ENCODE results near the gene CEACAM8. TPM values are rescaled to one million over a fixed set of nuclear protein-coding genes. Genes with fewer than 3 reads are reported as not detected.

CEACAM8 gene
- total RNA-seq, 1 experiment from 2014 or later: not detected

DNA sequence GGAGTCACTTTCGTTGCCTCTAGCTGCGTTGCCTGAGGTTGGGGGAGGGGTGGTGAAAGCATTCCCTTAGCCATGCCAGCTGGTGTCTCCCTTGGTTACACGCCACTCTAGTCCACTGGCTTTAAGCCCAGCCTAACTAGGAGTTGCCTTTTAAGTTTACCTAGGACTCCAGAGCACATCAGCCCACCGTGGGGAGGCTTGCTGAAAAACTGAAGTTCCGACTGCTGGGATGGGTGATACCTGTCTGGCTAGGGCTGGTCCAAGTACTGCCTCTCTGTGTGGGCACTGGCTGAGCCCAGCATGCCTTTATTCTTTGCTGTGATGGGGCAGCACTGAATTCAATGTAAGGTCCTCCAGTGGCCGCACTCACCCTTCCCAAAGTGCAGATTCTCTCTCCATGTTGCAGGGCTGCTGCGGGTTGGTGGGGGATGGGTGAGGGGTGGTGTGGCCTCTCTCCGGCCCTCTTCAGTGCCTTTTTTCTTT lies 54.6 kb downstream of the CEACAM8 start:
- ChIA-PET POLR2A (no interaction called here), RAD21 (ENCODE audit: low non-redundant PET in 1 of 2, low total read pairs in 2 of 2, uncharacterized antibody in 2 of 2, unreplicated experiment in 2 of 2) (no interaction called here), CTCF (interaction anchor here (0.8 kb wide), 1 partner anchor 100 kb away, joined by 3 read pairs; no protein-coding TSS in a partner anchor)
- Histone ChIP-seq H3K4me1 (ENCODE audit: control insufficient read depth in 1 of 2, insufficient read depth in 2 of 2, low read length in 2 of 2) (no peaks in the 10 kb centered on the region), H3K36me3 (ENCODE audit: control insufficient read depth in 1 of 2, insufficient read depth in 2 of 2, low read length in 2 of 2) (no peaks in the 10 kb centered on the region), H4K20me1 (ENCODE audit: insufficient read depth) (no peaks in the 10 kb centered on the region), H3K27ac (ENCODE audit: low read depth, low read length) (no peak overlapping the region), H2AFZ (ENCODE audit: low read depth, low read length, poor library complexity, severe bottlenecking) (no peak overlapping the region), H3K9me3 (ENCODE audit: control insufficient read depth in 1 of 2, insufficient read depth in 1 of 2, low read depth in 1 of 2, low read length in 2 of 2) (no peaks in the 10 kb centered on the region), H3K79me2 (ENCODE audit: insufficient read depth, low read length) (no peaks in the 10 kb centered on the region), H3K27me3 (ENCODE audit: insufficient read depth, low read length) (no peaks in the 10 kb centered on the region), H3K4me3 (replicated peaks in 1 of 2; ENCODE audit: low read depth in 1 of 2, low read length in 2 of 2) (no peak overlapping the region), H3K4me2 (ENCODE audit: low read length) (no peak overlapping the region), H3K9me2 (ENCODE audit: insufficient read depth) (no peaks in the 10 kb centered on the region), H3K9ac (ENCODE audit: low read length) (no peak overlapping the region)
- TF ChIP-seq EZH2phosphoT487 (IDR thresholded peaks at IDR 0.05; ENCODE audit: borderline replicate concordance) (no peak), EGR1 (IDR thresholded peaks at IDR 0.05; ENCODE audit: low read depth) (no peak), POLR2A (IDR thresholded peaks at IDR 0.05; ENCODE audit: borderline replicate concordance, extremely low read depth, insufficient read depth, insufficient read length) (no peak), MAX (IDR thresholded peaks at IDR 0.05) (no peak), ZBTB33 (IDR thresholded peaks at IDR 0.05; ENCODE audit: extremely low read depth, insufficient replicate concordance, low read length) (no peak), YY1 (IDR thresholded peaks at IDR 0.05; ENCODE audit: extremely low read depth, insufficient replicate concordance, low read depth, low read length) (no peak), ATF3 (IDR thresholded peaks at IDR 0.05) (no peak), ELF1 (IDR thresholded peaks at IDR 0.05; ENCODE audit: borderline replicate concordance, low read depth) (no peak), ZFX (IDR thresholded peaks at IDR 0.05) (no peak), CBX3 (IDR thresholded peaks at IDR 0.05; ENCODE audit: low read depth) (no peak), EZH2 (IDR thresholded peaks at IDR 0.05) (no peak), TCF7L2 (IDR thresholded peaks at IDR 0.05; ENCODE audit: borderline replicate concordance, extremely low read depth, insufficient read depth, insufficient read length) (no peak), SIN3A (IDR thresholded peaks at IDR 0.05; ENCODE audit: low read depth) (no peak)
- TF ChIP-seq, protein P1, sequence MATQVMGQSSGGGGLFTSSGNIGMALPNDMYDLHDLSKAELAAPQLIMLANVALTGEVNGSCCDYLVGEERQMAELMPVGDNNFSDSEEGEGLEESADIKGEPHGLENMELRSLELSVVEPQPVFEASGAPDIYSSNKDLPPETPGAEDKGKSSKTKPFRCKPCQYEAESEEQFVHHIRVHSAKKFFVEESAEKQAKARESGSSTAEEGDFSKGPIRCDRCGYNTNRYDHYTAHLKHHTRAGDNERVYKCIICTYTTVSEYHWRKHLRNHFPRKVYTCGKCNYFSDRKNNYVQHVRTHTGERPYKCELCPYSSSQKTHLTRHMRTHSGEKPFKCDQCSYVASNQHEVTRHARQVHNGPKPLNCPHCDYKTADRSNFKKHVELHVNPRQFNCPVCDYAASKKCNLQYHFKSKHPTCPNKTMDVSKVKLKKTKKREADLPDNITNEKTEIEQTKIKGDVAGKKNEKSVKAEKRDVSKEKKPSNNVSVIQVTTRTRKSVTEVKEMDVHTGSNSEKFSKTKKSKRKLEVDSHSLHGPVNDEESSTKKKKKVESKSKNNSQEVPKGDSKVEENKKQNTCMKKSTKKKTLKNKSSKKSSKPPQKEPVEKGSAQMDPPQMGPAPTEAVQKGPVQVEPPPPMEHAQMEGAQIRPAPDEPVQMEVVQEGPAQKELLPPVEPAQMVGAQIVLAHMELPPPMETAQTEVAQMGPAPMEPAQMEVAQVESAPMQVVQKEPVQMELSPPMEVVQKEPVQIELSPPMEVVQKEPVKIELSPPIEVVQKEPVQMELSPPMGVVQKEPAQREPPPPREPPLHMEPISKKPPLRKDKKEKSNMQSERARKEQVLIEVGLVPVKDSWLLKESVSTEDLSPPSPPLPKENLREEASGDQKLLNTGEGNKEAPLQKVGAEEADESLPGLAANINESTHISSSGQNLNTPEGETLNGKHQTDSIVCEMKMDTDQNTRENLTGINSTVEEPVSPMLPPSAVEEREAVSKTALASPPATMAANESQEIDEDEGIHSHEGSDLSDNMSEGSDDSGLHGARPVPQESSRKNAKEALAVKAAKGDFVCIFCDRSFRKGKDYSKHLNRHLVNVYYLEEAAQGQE (IDR thresholded peaks at IDR 0.05; ENCODE audit: low read depth): no peak
- TF ChIP-seq, protein P2, sequence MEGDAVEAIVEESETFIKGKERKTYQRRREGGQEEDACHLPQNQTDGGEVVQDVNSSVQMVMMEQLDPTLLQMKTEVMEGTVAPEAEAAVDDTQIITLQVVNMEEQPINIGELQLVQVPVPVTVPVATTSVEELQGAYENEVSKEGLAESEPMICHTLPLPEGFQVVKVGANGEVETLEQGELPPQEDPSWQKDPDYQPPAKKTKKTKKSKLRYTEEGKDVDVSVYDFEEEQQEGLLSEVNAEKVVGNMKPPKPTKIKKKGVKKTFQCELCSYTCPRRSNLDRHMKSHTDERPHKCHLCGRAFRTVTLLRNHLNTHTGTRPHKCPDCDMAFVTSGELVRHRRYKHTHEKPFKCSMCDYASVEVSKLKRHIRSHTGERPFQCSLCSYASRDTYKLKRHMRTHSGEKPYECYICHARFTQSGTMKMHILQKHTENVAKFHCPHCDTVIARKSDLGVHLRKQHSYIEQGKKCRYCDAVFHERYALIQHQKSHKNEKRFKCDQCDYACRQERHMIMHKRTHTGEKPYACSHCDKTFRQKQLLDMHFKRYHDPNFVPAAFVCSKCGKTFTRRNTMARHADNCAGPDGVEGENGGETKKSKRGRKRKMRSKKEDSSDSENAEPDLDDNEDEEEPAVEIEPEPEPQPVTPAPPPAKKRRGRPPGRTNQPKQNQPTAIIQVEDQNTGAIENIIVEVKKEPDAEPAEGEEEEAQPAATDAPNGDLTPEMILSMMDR (IDR thresholded peaks at IDR 0.05 in 2 of 3, conservative IDR thresholded peaks at IDR 0.05 in 1 of 3; ENCODE audit: borderline replicate concordance in 1 of 3, insufficient read depth in 1 of 3, low read depth in 2 of 3, low read length in 2 of 3): no peak
- no peak for ATAC-seq
- no peak for DNase-seq (ENCODE audit: low read depth, low spot score)
- BruUV-seq (replicated peaks): no TSS peak
- intact Hi-C loops (cut with micrococcal nuclease): no loop called here

Data from HCT116 (cell line).